B cell (primary cell): Measurements from ENCODE around the gene TAF7. TPM values are rescaled to one million over a fixed set of nuclear protein-coding genes. Genes with fewer than 3 reads are reported as not detected.
A peak's percentile ranks its signal among the peaks of the same experiment; 100 is the strongest.

Experiments
- ATAC-seq: fragments of 200-7000 bp; cut with Tn5 transposase; one replicate; pipeline ENCODE4 v1.10.0; 2021; ENCODE audit warnings: low read depth, mild to moderate bottlenecking, moderate number of reproducible peaks, moderate library complexity
- CTCF ChIA-PET: fragments of 350-600 bp; sonication (Branson Sonifier 250); formaldehyde crosslinking; loops from one replicate; lab custom pipeline; 2021; ENCODE audit warnings: antibody characterized with exemption, inconsistent platforms; lab: Charles Lee
- POLR2A ChIA-PET: fragments of 350-600 bp; sonication (Branson Sonifier 250); formaldehyde crosslinking; loops from one replicate; lab custom pipeline; 2021; ENCODE audit warnings: antibody characterized with exemption; lab: Charles Lee
- DNase-seq: peaks from one replicate; pipeline ENCODE4 v3.0.0; 2013
- H2AFZ ChIP-seq: 2 replicates; pipeline ENCODE4 v1.6.1; 2012; ENCODE audit warnings: mild to moderate bottlenecking, low read depth, low read length; ENCODE audit not compliant: insufficient read depth, poor library complexity, severe bottlenecking
- H3K27ac ChIP-seq, 2 donors: 1 replicate in 1 of 2; 2 replicates in 1 of 2; pipeline ENCODE4 v1.5.1; 2012 to 2013; ENCODE audit warnings: low read length in 2 of 2, mild to moderate bottlenecking in 2 of 2, moderate library complexity in 1 of 2
- H3K27me3 ChIP-seq, 4 experiments: fragments of 200-600 bp in 1 of 4; sonication (generic) in 1 of 4; replicated peaks in 1 of 4; 1 replicate in 2 of 4; 2 replicates in 2 of 4; pipeline versions ENCODE4 v1.6.1 to v1.7.0; 2013 to 2016; ENCODE audit warnings: low read length in 3 of 4, mild to moderate bottlenecking in 2 of 4, mixed read lengths in 1 of 4, moderate library complexity in 1 of 4; ENCODE audit not compliant: insufficient read depth in 4 of 4, control insufficient read depth in 3 of 4; ENCODE audit errors: control extremely low read depth in 1 of 4
- H3K36me3 ChIP-seq, 2 experiments: replicated peaks in 1 of 2; 1 replicate in 1 of 2; 2 replicates in 1 of 2; pipeline versions ENCODE4 v1.6.1 to v1.7.1; 2013; ENCODE audit warnings: low read length in 1 of 2; ENCODE audit not compliant: insufficient read depth in 2 of 2, control insufficient read depth in 1 of 2; ENCODE audit errors: control extremely low read depth in 1 of 2, extremely low read depth in 1 of 2
- H3K4me1 ChIP-seq, 2 donors: fragments of 200-600 bp in 1 of 2; sonication (generic) in 1 of 2; 1 replicate in 1 of 2; 2 replicates in 1 of 2; pipeline versions ENCODE4 v1.5.1 to v1.6.1; 2013 to 2017; ENCODE audit warnings: low read length in 2 of 2; ENCODE audit not compliant: control insufficient read depth in 2 of 2, insufficient read depth in 2 of 2
- H3K4me2 ChIP-seq: replicated peaks from 2 replicates; pipeline ENCODE3; 2012; ENCODE audit warnings: mild to moderate bottlenecking, low read depth, low read length; ENCODE audit not compliant: poor library complexity, severe bottlenecking
- H3K4me3 ChIP-seq, 5 experiments: fragments of 200-600 bp in 1 of 5; sonication (generic) in 1 of 5; 1 replicate in 3 of 5; 2 replicates in 2 of 5; pipeline versions ENCODE4 v1.5.1 to v1.7.0; 2011 to 2016; ENCODE audit warnings: low read length in 4 of 5, mild to moderate bottlenecking in 4 of 5, low read depth in 2 of 5, control low read depth in 1 of 5, moderate library complexity in 1 of 5; ENCODE audit not compliant: insufficient read depth in 1 of 5; ENCODE audit errors: control extremely low read depth in 1 of 5, extremely low read depth in 1 of 5
- H3K79me2 ChIP-seq: fragments of 200-600 bp; sonication (generic); one replicate; pipeline ENCODE4 v1.6.0; 2016; ENCODE audit warnings: low read length; ENCODE audit not compliant: control insufficient read depth, insufficient read depth
- H3K9ac ChIP-seq: fragments of 200-600 bp; sonication (generic); 2 replicates; pipeline ENCODE4 v1.6.1; 2017; ENCODE audit warnings: mild to moderate bottlenecking, low read length, moderate library complexity
- H3K9me3 ChIP-seq, 3 donors: one replicate each; pipeline versions ENCODE4 v1.6.1 to v1.7.1; 2013; ENCODE audit warnings: low read length in 2 of 3; ENCODE audit not compliant: control insufficient read depth in 2 of 3, insufficient read depth in 1 of 3; ENCODE audit errors: control extremely low read depth in 1 of 3
- H4K20me1 ChIP-seq: 2 replicates; pipeline ENCODE4 v1.6.0; 2012; ENCODE audit warnings: mild to moderate bottlenecking, low read length; ENCODE audit not compliant: insufficient read depth, control insufficient read depth, poor library complexity, severe bottlenecking
- H3K27ac Mint-ChIP-seq: one replicate; pipeline ENCODE4 v1.8.0; 2021; ENCODE audit warnings: mixed read lengths
- H3K27me3 Mint-ChIP-seq: one replicate; pipeline ENCODE4 v1.8.0; 2021; ENCODE audit warnings: mixed read lengths
- H3K4me1 Mint-ChIP-seq: one replicate; pipeline ENCODE4 v1.8.0; 2021; ENCODE audit warnings: mixed read lengths
- H3K4me3 Mint-ChIP-seq: one replicate; pipeline ENCODE4 v1.8.0; 2021; ENCODE audit warnings: mixed read lengths
- H3K9me3 Mint-ChIP-seq: one replicate; pipeline ENCODE4 v1.8.0; 2022; ENCODE audit warnings: mixed read lengths; ENCODE audit not compliant: insufficient read depth
- EZH2 ChIP-seq: IDR thresholded peaks from 2 replicates; pipeline ENCODE4 v1.6.1; 2012; ENCODE audit warnings: borderline replicate concordance, low read depth, mild to moderate bottlenecking, moderate library complexity, low read length; ENCODE audit not compliant: insufficient read depth, poor library complexity, severe bottlenecking
- whole genome bisulfite sequencing: methylation state at CpG from one replicate; pipeline ENCODE4 v1.1.5; 2013; ENCODE audit warnings: missing lambda C conversion rate; ENCODE audit not compliant: insufficient coverage; 5-methylcytosine and 5-hydroxymethylcytosine counted together
- intact Hi-C: fragments of 100-400 bp; cut with micrococcal nuclease; formaldehyde crosslinking; loops from one replicate; pipeline ENCODE4 v1.10.0; 2022
- polyA plus RNA-seq: library from polyadenylated mRNA; depleted of rRNA; stranded (reverse); fragments of >200 nt; gene quantifications from 2 replicates; pipeline ENCODE4 v1.2.3, GENCODE V29; 2012
- total RNA-seq, 2 donors: library from RNA; stranded (reverse); fragments of 120-200 nt in 1 of 2; gene quantifications; 1 replicate in 1 of 2; 2 replicates in 1 of 2; pipeline versions ENCODE4 v1.2.3 to v1.2.4, GENCODE V29; 2013 to 2022
- TF ChIP-seq, protein P1 (sequence below): fragments of 200-600 bp; IDR thresholded peaks from one replicate; pipeline ENCODE4 v1.8.0; 2022; ENCODE audit warnings: antibody characterized with exemption, mild to moderate bottlenecking

The TAF7 gene
- total and polyA plus RNA-seq, 2 donors (not counting 1 experiment from before 2014, with no cell fraction given) = 52.1 to 119 TPM

DNA sequence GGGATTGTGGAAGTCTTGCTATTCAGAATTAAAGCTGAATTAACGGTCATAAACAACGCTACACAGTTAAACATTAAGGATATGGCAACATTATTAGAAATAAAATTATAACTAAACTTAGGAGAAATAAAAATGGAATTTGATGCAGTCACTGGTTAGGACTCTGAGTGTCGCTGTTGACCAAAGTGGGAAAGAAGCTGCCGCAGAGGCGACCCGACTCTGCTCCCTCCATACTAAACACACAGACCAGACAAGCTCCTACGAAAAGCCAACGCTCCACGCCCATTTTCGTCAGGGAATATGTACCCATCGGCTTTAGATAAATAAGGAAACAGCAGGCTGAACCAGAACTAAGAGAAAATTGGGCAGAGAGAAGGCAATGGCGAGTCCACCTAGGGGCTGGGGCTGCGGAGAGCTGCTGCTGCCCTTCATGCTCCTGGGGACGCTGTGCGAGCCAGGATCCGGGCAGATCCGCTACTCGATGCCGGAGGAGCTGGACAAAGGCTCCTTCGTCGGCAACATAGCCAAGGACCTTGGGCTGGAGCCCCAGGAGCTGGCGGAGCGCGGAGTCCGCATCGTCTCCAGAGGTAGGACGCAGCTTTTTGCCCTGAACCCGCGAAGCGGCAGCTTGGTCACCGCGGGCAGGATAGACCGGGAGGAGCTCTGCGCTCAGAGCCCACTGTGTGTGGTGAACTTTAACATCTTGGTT lies 43.5 kb upstream of the TAF7 start, which contains the start of gene PCDHGA5:
Gene PCDHGA5 (plus strand): TSS at position 211 of the 709 bp plus-strand sequence. CDS start 169 bp downstream, at position 380.
- Mint-ChIP-seq H3K27me3 (peaks cover 63% of the 10 kb centered on the region), H3K27ac (no peak within 1 kb of the TSS), H3K4me1 (peaks cover 9% of the 10 kb centered on the region), H3K9me3 (peaks cover 6% of the 10 kb centered on the region), H3K4me3 (no peak within 1 kb of the TSS)
- Histone ChIP-seq H4K20me1 (no peaks in the 10 kb centered on the region), H3K4me3 (no peak within 1 kb of the TSS), H3K36me3 (no peaks in the 10 kb centered on the region), H2AFZ (no peak within 1 kb of the TSS), H3K4me1 (peaks cover 0 to 4% of the 10 kb centered on the region in 2 donors), H3K9ac (no peak within 1 kb of the TSS), H3K27ac (no peak within 1 kb of the TSS), H3K27me3 (peaks cover 0 to 64% (median 42%) of the 10 kb centered on the region in 4 experiments), H3K79me2 (no peaks in the 10 kb centered on the region), H3K9me3 (peaks cover 10 to 57% (median 54%) of the 10 kb centered on the region in 3 donors), H3K4me2 (no peak within 1 kb of the TSS)
- ChIA-PET POLR2A (no interaction called here), CTCF (interaction anchor here (0.6 to 1.2 kb wide), 2 partner anchors 17 to 200 kb away, joined by 3 read pairs; no protein-coding TSS in a partner anchor)
- no peak for TF ChIP-seq EZH2
- TF ChIP-seq, protein P1, sequence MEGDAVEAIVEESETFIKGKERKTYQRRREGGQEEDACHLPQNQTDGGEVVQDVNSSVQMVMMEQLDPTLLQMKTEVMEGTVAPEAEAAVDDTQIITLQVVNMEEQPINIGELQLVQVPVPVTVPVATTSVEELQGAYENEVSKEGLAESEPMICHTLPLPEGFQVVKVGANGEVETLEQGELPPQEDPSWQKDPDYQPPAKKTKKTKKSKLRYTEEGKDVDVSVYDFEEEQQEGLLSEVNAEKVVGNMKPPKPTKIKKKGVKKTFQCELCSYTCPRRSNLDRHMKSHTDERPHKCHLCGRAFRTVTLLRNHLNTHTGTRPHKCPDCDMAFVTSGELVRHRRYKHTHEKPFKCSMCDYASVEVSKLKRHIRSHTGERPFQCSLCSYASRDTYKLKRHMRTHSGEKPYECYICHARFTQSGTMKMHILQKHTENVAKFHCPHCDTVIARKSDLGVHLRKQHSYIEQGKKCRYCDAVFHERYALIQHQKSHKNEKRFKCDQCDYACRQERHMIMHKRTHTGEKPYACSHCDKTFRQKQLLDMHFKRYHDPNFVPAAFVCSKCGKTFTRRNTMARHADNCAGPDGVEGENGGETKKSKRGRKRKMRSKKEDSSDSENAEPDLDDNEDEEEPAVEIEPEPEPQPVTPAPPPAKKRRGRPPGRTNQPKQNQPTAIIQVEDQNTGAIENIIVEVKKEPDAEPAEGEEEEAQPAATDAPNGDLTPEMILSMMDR = no peak
- WGBS = 33% methylated on average over 32 of the region's 34 CpGs
- DNase-seq (no peak), ATAC-seq (no peak)
- intact Hi-C loops = no loop called here

DNA sequence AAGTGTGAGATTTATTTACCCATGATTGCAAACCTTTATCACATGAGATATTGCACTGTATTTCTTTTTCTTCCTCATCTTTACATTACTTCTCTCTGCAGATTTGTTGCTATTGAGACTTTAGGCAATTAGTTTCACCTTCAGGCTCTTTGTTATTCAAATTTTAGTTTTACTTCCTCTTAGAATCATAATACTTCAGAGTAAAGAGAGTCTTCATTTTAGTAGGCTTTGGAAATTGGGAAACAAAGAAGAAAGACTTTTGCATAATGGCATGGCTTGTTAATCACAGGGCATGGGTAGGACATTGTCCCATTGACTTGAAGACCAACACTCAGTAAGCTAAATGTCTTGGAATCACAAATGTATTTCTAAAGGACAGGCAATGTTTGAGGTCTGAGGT lies 42.1 kb upstream of the TAF7 start:
- Mint-ChIP-seq H3K4me1 (peaks cover 9% of the 10 kb centered on the region), H3K27ac (no peak overlapping the region), H3K4me3 (peak overlapping the region; percentile 5), H3K27me3 (peaks cover 62% of the 10 kb centered on the region), H3K9me3 (peaks cover 7% of the 10 kb centered on the region)
- H3K4me1 ChIP-seq = peaks cover 0 to 4% of the 10 kb centered on the region in 2 donors
- H4K20me1 ChIP-seq = no peaks in the 10 kb centered on the region
- TF ChIP-seq, protein P1 = no peak
- TF ChIP-seq EZH2 = no peak
- H3K27ac ChIP-seq = no peak overlapping the region
- H2AFZ ChIP-seq = no peak overlapping the region
- ATAC-seq (no peak), DNase-seq (no peak)
- peaks cover 10 to 57% (median 53%) of the 10 kb centered on the region in 3 donors for H3K9me3 ChIP-seq
- no peak overlapping the region for H3K9ac ChIP-seq
- ChIA-PET CTCF (no interaction called here), POLR2A (no interaction called here)
- H3K36me3 ChIP-seq = no peaks in the 10 kb centered on the region
- H3K79me2 ChIP-seq = no peaks in the 10 kb centered on the region
- H3K27me3 ChIP-seq = peaks cover 0 to 70% (median 42%) of the 10 kb centered on the region in 4 experiments
- H3K4me3 ChIP-seq = no peak overlapping the region
- intact Hi-C loops = no loop called here
- no peak overlapping the region for H3K4me2 ChIP-seq
